Neural cell (in vitro differentiated cells): ENCODE measurements around the gene SUPT3H. TPM values are rescaled to one million over a fixed set of nuclear protein-coding genes. Genes with fewer than 3 reads are reported as not detected.

Experiments used
- H2AFZ ChIP-seq: fragments of 200-600, 300-800 bp; sonication (generic), shearing (Covaris generic); 2 replicates; pipeline ENCODE4 v1.6.0; 2014; ENCODE audit warnings: low read depth, mild to moderate bottlenecking, antibody characterized with exemption, low read length, moderate library complexity
- H3F3A ChIP-seq: fragments of 200-600 bp; shearing (Covaris generic); 2 replicates; pipeline ENCODE4 v1.6.1; 2016; ENCODE audit warnings: mild to moderate bottlenecking, moderate library complexity, mixed read lengths, antibody characterized with exemption, low read length; ENCODE audit not compliant: insufficient read depth, poor library complexity, severe bottlenecking
- H3K27ac ChIP-seq: fragments of 200-600, 300-800 bp; sonication (generic), shearing (Covaris generic); 2 replicates; pipeline ENCODE4 v1.5.1; 2014; ENCODE audit warnings: mild to moderate bottlenecking, low read length, moderate library complexity
- H3K27me3 ChIP-seq: fragments of 300-800, 200-600 bp; sonication (generic), shearing (Covaris generic); 2 replicates; pipeline ENCODE4 v1.6.0; 2014; ENCODE audit warnings: mild to moderate bottlenecking, low read depth, low read length, moderate library complexity; ENCODE audit not compliant: insufficient read depth
- H3K36me3 ChIP-seq: fragments of 300-800, 200-600 bp; sonication (generic), shearing (Covaris generic); 2 replicates; pipeline ENCODE4 v1.5.1; 2014; ENCODE audit warnings: mild to moderate bottlenecking, antibody characterized with exemption, low read length, moderate library complexity; ENCODE audit not compliant: insufficient read depth
- H3K4me2 ChIP-seq: fragments of 300-800, 200-600 bp; sonication (generic), shearing (Covaris generic); 2 replicates; pipeline ENCODE4 v1.6.0; 2014; ENCODE audit warnings: mild to moderate bottlenecking, low read length
- H3K4me3 ChIP-seq: fragments of 300-800, 200-600 bp; sonication (generic), shearing (Covaris generic); 2 replicates; pipeline ENCODE4 v1.5.1; 2014; ENCODE audit warnings: mild to moderate bottlenecking, low read length, moderate library complexity
- H3K79me2 ChIP-seq: fragments of 200-600 bp; shearing (Covaris generic); replicated peaks from 2 replicates; pipeline ENCODE4 v1.6.0; 2014; ENCODE audit warnings: mild to moderate bottlenecking, low read length, moderate library complexity; ENCODE audit not compliant: insufficient read depth
- H3K9ac ChIP-seq: fragments of 300-800, 200-600 bp; sonication (generic), shearing (Covaris generic); 2 replicates; pipeline ENCODE4 v1.6.1; 2016; ENCODE audit warnings: mild to moderate bottlenecking, low read length, mixed read lengths
- H3K9me2 ChIP-seq: fragments of 200-600 bp; shearing (Covaris generic); 2 replicates; pipeline ENCODE4 v1.6.1; 2016; ENCODE audit warnings: mild to moderate bottlenecking, low read length, mixed read lengths; ENCODE audit not compliant: insufficient read depth
- H3K9me3 ChIP-seq: fragments of 200-600, 300-800 bp; sonication (generic), shearing (Covaris generic); 2 replicates; pipeline ENCODE4 v1.6.1; 2016; ENCODE audit warnings: mild to moderate bottlenecking, mixed run types, low read length, moderate library complexity, mixed read lengths
- H4K20me1 ChIP-seq: fragments of 200-600 bp; shearing (Covaris generic); 2 replicates; pipeline ENCODE4 v1.6.1; 2016; ENCODE audit warnings: mild to moderate bottlenecking, mixed run types; ENCODE audit not compliant: insufficient read depth
- CTCF ChIP-seq: fragments of 450-650 bp; IDR thresholded peaks from 2 replicates; pipeline ENCODE4 v1.5.1; 2014; ENCODE audit warnings: antibody characterized with exemption, mild to moderate bottlenecking, moderate library complexity; ENCODE audit not compliant: poor library complexity, severe bottlenecking
- EP300 ChIP-seq: fragments of 450-650 bp; conservative IDR thresholded peaks from 2 replicates; pipeline ENCODE4 v1.6.1; 2014; ENCODE audit warnings: antibody characterized with exemption, mild to moderate bottlenecking, moderate library complexity; ENCODE audit not compliant: poor library complexity, severe bottlenecking
- EZH2 ChIP-seq: fragments of 200-600, 300-800 bp; shearing (Covaris generic), sonication (generic); IDR thresholded peaks from 2 replicates; pipeline ENCODE4 v1.6.1; 2014; ENCODE audit warnings: antibody characterized with exemption, low read length, borderline replicate concordance, mild to moderate bottlenecking; ENCODE audit not compliant: insufficient read depth, poor library complexity, severe bottlenecking
- MXI1 ChIP-seq: fragments of 450-650 bp; conservative IDR thresholded peaks from 2 replicates; pipeline ENCODE4 v1.6.1; 2014; ENCODE audit warnings: antibody characterized with exemption, mild to moderate bottlenecking; ENCODE audit not compliant: poor library complexity, severe bottlenecking
- POLR2AphosphoS5 ChIP-seq: IDR thresholded peaks from 2 replicates; pipeline ENCODE4 v1.6.1; 2012
- RAD21 ChIP-seq: fragments of 450-650 bp; conservative IDR thresholded peaks from 2 replicates; pipeline ENCODE4 v1.6.1; 2014; ENCODE audit warnings: antibody characterized with exemption, mild to moderate bottlenecking, moderate library complexity
- SMC3 ChIP-seq: fragments of 450-650 bp; conservative IDR thresholded peaks from 2 replicates; pipeline ENCODE4 v1.6.1; 2014; ENCODE audit warnings: antibody characterized with exemption, mild to moderate bottlenecking, moderate library complexity; ENCODE audit not compliant: poor library complexity
- TAF1 ChIP-seq: IDR thresholded peaks from 2 replicates; pipeline ENCODE4 v1.6.1; 2012; ENCODE audit warnings: low read depth
- polyA plus RNA-seq: library from polyadenylated mRNA; depleted of rRNA; stranded (reverse); fragments of >200 nt; gene quantifications from 2 replicates; pipeline ENCODE4 v1.2.3, GENCODE V29; 2014

The SUPT3H gene
- polyA plus RNA-seq, 1 donor from 2014 or later: 6.8 TPM

GRCh38 chr6:45115696-45116095 lies 262.0 kb downstream of the SUPT3H start:
- H4K20me1 ChIP-seq: no peaks in the 10 kb centered on the region
- H3K9me2 ChIP-seq: no peaks in the 10 kb centered on the region
- H3K79me2 ChIP-seq: no peaks in the 10 kb centered on the region
- no peak overlapping the region for H2AFZ ChIP-seq
- no peak overlapping the region for H3K27ac ChIP-seq
- H3K4me2 ChIP-seq: no peak overlapping the region
- H3K4me3 ChIP-seq: no peak overlapping the region
- TF ChIP-seq EZH2 (no peak), CTCF (no peak), TAF1 (no peak), MXI1 (no peak), RAD21 (no peak)
- no peaks in the 10 kb centered on the region for H3F3A ChIP-seq
- no peaks in the 10 kb centered on the region for H3K36me3 ChIP-seq
- H3K9me3 ChIP-seq: no peaks in the 10 kb centered on the region
- no peak overlapping the region for H3K9ac ChIP-seq
- no peaks in the 10 kb centered on the region for H3K27me3 ChIP-seq

GRCh38 chr6:45112711-45113110 lies 265.0 kb downstream of the SUPT3H start:
- H3K4me3 ChIP-seq: no peak overlapping the region
- H4K20me1 ChIP-seq: no peaks in the 10 kb centered on the region
- no peaks in the 10 kb centered on the region for H3K9me2 ChIP-seq
- H3K27me3 ChIP-seq: no peaks in the 10 kb centered on the region
- no peak overlapping the region for H3K27ac ChIP-seq
- no peak overlapping the region for H2AFZ ChIP-seq
- no peaks in the 10 kb centered on the region for H3F3A ChIP-seq
- H3K4me2 ChIP-seq: no peak overlapping the region
- no peaks in the 10 kb centered on the region for H3K9me3 ChIP-seq
- H3K36me3 ChIP-seq: no peaks in the 10 kb centered on the region
- TF ChIP-seq EZH2 (no peak), TAF1 (no peak), POLR2AphosphoS5 (no peak)
- H3K9ac ChIP-seq: no peak overlapping the region
- no peaks in the 10 kb centered on the region for H3K79me2 ChIP-seq

GRCh38 chr6:45109551-45109950 lies 268.2 kb downstream of the SUPT3H start:
- Histone ChIP-seq H4K20me1 (no peaks in the 10 kb centered on the region), H3K27me3 (no peaks in the 10 kb centered on the region), H3K4me2 (no peak overlapping the region), H3K9me3 (no peaks in the 10 kb centered on the region), H3F3A (no peaks in the 10 kb centered on the region), H3K9ac (no peak overlapping the region), H2AFZ (no peak overlapping the region), H3K9me2 (no peaks in the 10 kb centered on the region), H3K79me2 (no peaks in the 10 kb centered on the region), H3K4me3 (no peak overlapping the region), H3K27ac (no peak overlapping the region), H3K36me3 (no peaks in the 10 kb centered on the region)
- TF ChIP-seq EP300: no peak
- TF ChIP-seq SMC3: no peak
